Hepatocyte (in vitro differentiated cells): ENCODE measurements around the gene BCO1. TPM values are rescaled to one million over a fixed set of nuclear protein-coding genes. Genes with fewer than 3 reads are reported as not detected.
"Not testable (repeated sequence)": the region's sequence is repeated elsewhere in the genome, so short reads cannot be mapped to it uniquely, and the experiment has no call there.

Experiments
- DNase-seq: peaks from one replicate; pipeline ENCODE4 v3.0.0-alpha.2; 2016; ENCODE audit warnings: low spot score
- H2AFZ ChIP-seq: fragments of 200-600 bp; sonication (generic); 2 replicates; pipeline ENCODE4 v1.6.0; 2016; ENCODE audit warnings: antibody characterized with exemption, mild to moderate bottlenecking
- H3K27ac ChIP-seq: fragments of 200-600 bp; sonication (generic); 2 replicates; pipeline ENCODE4 v1.5.1; 2016; ENCODE audit warnings: mild to moderate bottlenecking
- H3K27me3 ChIP-seq: fragments of 200-600 bp; sonication (generic); 2 replicates; pipeline ENCODE4 v1.6.1; 2016
- H3K36me3 ChIP-seq: fragments of 200-600 bp; sonication (generic); replicated peaks from 2 replicates; pipeline ENCODE4 v1.5.1; 2016; ENCODE audit warnings: low read depth; ENCODE audit not compliant: insufficient read depth
- H3K4me1 ChIP-seq: fragments of 200-600 bp; sonication (generic); 2 replicates; pipeline ENCODE4 v1.5.1; 2016; ENCODE audit warnings: mild to moderate bottlenecking, moderate library complexity; ENCODE audit not compliant: insufficient read depth
- H3K4me2 ChIP-seq: fragments of 200-600 bp; sonication (generic); 2 replicates; pipeline ENCODE4 v1.6.0; 2016
- H3K4me3 ChIP-seq: fragments of 200-600 bp; sonication (generic); 2 replicates; pipeline ENCODE4 v1.5.1; 2016; ENCODE audit warnings: mild to moderate bottlenecking
- H3K79me2 ChIP-seq: fragments of 200-600 bp; sonication (generic); 2 replicates; pipeline ENCODE4 v1.6.0; 2017; ENCODE audit warnings: mild to moderate bottlenecking
- H3K9me2 ChIP-seq: fragments of 200-600 bp; sonication (generic); replicated peaks from 2 replicates; pipeline ENCODE4 v1.6.0; 2017; ENCODE audit warnings: mild to moderate bottlenecking; ENCODE audit not compliant: insufficient read depth
- H3K9me3 ChIP-seq: fragments of 200-600 bp; sonication (generic); 2 replicates; pipeline ENCODE4 v1.5.1; 2016; ENCODE audit warnings: low read depth, mild to moderate bottlenecking
- H4K20me1 ChIP-seq: fragments of 200-600 bp; sonication (generic); 2 replicates; pipeline ENCODE4 v1.6.0; 2016; ENCODE audit warnings: mild to moderate bottlenecking; ENCODE audit not compliant: insufficient read depth, poor library complexity, severe bottlenecking
- CTCF ChIP-seq: fragments of 200-600 bp; sonication (generic); IDR thresholded peaks from 2 replicates; pipeline ENCODE4 v1.5.1; 2016; ENCODE audit warnings: antibody characterized with exemption, mild to moderate bottlenecking; ENCODE audit not compliant: poor library complexity
- EZH2 ChIP-seq: fragments of 200-600 bp; sonication (generic); IDR thresholded peaks from 2 replicates; pipeline ENCODE4 v1.6.1; 2016; ENCODE audit warnings: antibody characterized with exemption, mild to moderate bottlenecking, borderline replicate concordance
- EZH2phosphoT487 ChIP-seq: fragments of 200-600 bp; sonication (generic); IDR thresholded peaks from one replicate; pipeline ENCODE4 v1.6.1; 2018; ENCODE audit warnings: antibody characterized with exemption, mild to moderate bottlenecking, low read depth, moderate library complexity; ENCODE audit not compliant: unreplicated experiment, severe bottlenecking
- WGBS: methylation state at CpG from one replicate; pipeline ENCODE4 v1.1.6; 2016; ENCODE audit warnings: low lambda C conversion rate; ENCODE audit errors: missing lambda C conversion rate; 5-methylcytosine and 5-hydroxymethylcytosine counted together
- polyA plus RNA-seq: library from polyadenylated mRNA; unstranded; fragments of >200 nt; fragmentation: Nextera tagmentation; extraction: Ambion mirVana; gene quantifications from 2 replicates; pipeline ENCODE4 v1.2.1, GENCODE V29; 2016
- total RNA-seq: library from RNA; depleted of rRNA; stranded (reverse); fragments of >200 nt; gene quantifications from 2 replicates; pipeline ENCODE4 v1.2.3, GENCODE V29; 2014

The BCO1 gene
- total and polyA plus RNA-seq, 2 experiments from 2014 or later: 1.6 to 2.4 TPM

DNA sequence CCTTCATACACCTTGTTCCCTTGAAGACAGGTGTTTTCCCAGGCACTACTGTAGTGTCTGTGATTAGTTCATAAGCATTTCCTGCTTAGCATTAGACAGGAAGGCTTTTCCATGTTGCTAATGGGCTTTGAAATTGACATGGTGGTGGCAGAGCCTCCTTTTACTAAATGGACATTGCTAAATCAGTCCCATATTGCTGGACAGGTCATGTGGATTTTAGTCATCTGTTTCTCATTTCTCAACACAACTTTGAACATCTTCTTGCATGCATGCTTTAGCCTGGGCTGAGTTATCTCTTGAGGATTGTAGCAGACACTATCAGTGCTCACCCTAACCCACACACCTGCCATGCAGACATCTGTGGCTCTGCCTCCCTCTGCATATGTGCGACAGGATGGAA lies 13.7 kb upstream of the BCO1 start:
- no peaks in the 10 kb centered on the region for H3K36me3 ChIP-seq
- no peak overlapping the region for H3K4me2 ChIP-seq
- no peaks in the 10 kb centered on the region for H3K79me2 ChIP-seq
- WGBS: 53% methylated on average over 1 of the region's 1 CpG
- no peaks in the 10 kb centered on the region for H3K9me3 ChIP-seq
- H3K27ac ChIP-seq: no peak overlapping the region
- no peaks in the 10 kb centered on the region for H3K4me1 ChIP-seq
- no peaks in the 10 kb centered on the region for H4K20me1 ChIP-seq
- H3K4me3 ChIP-seq: no peak overlapping the region
- H3K9me2 ChIP-seq: no peaks in the 10 kb centered on the region
- H3K27me3 ChIP-seq: no peaks in the 10 kb centered on the region
- no peak overlapping the region for H2AFZ ChIP-seq
- TF ChIP-seq EZH2 (no peak), EZH2phosphoT487 (no peak), CTCF (no peak)
- DNase-seq: no peak

DNA sequence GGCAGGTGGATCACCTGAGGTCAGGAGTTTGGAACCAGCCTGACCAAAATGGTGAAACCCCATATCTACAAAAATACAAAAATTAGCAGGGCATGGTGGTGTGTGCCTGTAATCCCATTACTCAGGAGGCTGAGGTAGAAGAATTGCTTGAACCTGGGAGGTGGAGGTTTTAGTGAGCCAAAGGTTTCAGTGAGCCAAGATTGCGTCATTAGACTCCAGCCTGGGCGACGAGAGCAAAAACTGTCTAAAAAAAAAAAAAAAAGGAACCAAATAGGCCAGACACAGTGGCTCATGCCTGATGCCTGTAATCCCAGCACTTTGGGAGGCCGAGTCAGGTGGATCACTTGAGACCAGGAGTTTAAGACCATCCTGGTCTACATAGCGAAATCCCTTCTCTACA lies 12.8 kb upstream of the BCO1 start:
- H3K79me2 ChIP-seq, H4K20me1 ChIP-seq, H3K9me3 ChIP-seq, H3K9me2 ChIP-seq, H3K4me1 ChIP-seq, H3K27ac ChIP-seq, H3K4me2 ChIP-seq, H3K36me3 ChIP-seq, DNase-seq, H2AFZ ChIP-seq, H3K27me3 ChIP-seq, H3K4me3 ChIP-seq: not testable (repeated sequence)
- WGBS: 92% methylated on average over 5 of the region's 5 CpGs

GRCh38 chr16:81227785-81228184 lies 10.7 kb upstream of the BCO1 start:
- TF ChIP-seq CTCF: no peak
- TF ChIP-seq EZH2phosphoT487: no peak
- no peak for TF ChIP-seq EZH2
- no peak for DNase-seq
- Histone ChIP-seq H3K36me3 (no peaks in the 10 kb centered on the region), H3K9me2 (no peaks in the 10 kb centered on the region), H3K4me1 (no peaks in the 10 kb centered on the region), H3K27ac (no peak overlapping the region), H4K20me1 (no peaks in the 10 kb centered on the region), H3K9me3 (no peaks in the 10 kb centered on the region), H3K4me3 (no peak overlapping the region), H3K4me2 (no peak overlapping the region), H3K27me3 (no peaks in the 10 kb centered on the region), H3K79me2 (no peaks in the 10 kb centered on the region), H2AFZ (no peak overlapping the region)
- 68% methylated on average over 2 of the region's 2 CpGs for WGBS

DNA sequence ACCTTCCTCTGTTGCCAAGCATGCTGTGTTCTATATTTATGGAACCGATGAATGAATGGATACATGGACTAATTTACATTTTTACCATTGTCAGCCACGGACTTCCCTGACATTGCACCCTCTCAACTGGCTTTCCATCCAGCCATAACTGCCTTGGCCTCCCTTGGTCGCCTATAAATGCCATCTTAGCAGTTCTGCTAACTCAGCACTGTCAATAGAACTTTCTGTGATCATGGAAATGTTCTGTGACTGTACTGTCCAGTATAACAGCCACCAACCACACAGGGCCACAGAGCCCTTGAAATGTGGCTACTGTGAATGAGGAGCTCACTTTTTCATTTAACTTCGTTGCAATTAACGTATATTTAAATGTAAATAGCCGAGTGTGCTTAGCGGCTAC lies 8.7 kb upstream of the BCO1 start:
- WGBS: 79% methylated on average over 7 of the region's 7 CpGs
- no peaks in the 10 kb centered on the region for H3K36me3 ChIP-seq
- no peak overlapping the region for H3K27ac ChIP-seq
- no peaks in the 10 kb centered on the region for H3K9me3 ChIP-seq
- no peaks in the 10 kb centered on the region for H4K20me1 ChIP-seq
- H3K4me2 ChIP-seq: no peak overlapping the region
- H3K27me3 ChIP-seq: no peaks in the 10 kb centered on the region
- no peak overlapping the region for H3K4me3 ChIP-seq
- TF ChIP-seq EZH2 (no peak), CTCF (no peak), EZH2phosphoT487 (no peak)
- H2AFZ ChIP-seq: no peak overlapping the region
- no peaks in the 10 kb centered on the region for H3K4me1 ChIP-seq
- no peaks in the 10 kb centered on the region for H3K79me2 ChIP-seq
- no peaks in the 10 kb centered on the region for H3K9me2 ChIP-seq
- DNase-seq: no peak
